HEK293 (cell line): ENCODE data around the gene FOXF2.

Experiments
- YY1 ChIP-seq: fragments of 450-650 bp; formaldehyde crosslinking; IDR thresholded peaks from 2 replicates; pipeline ENCODE4 v1.5.1; 2018; ENCODE audit warnings: missing biosample characterization, missing genetic modification characterization
- ZNF529 ChIP-seq: fragments of 450-650 bp; formaldehyde crosslinking; IDR thresholded peaks from 2 replicates; pipeline ENCODE4 v1.5.1; 2017; ENCODE audit warnings: missing genetic modification characterization, missing biosample characterization; ENCODE audit not compliant: insufficient replicate concordance
- ZSCAN16 ChIP-seq: fragments of 450-650 bp; formaldehyde crosslinking; IDR thresholded peaks from 2 replicates; pipeline ENCODE4 v1.5.1; 2016; ENCODE audit warnings: missing biosample characterization, missing genetic modification characterization
- TF ChIP-seq, protein P1 (sequence below): fragments of 450-650 bp; formaldehyde crosslinking; IDR thresholded peaks from 2 replicates; pipeline ENCODE4 v1.5.1; 2016; ENCODE audit warnings: missing biosample characterization, missing genetic modification characterization
- TF ChIP-seq, protein P2 (sequence below): fragments of 450-650 bp; formaldehyde crosslinking; conservative IDR thresholded peaks from 2 replicates; pipeline ENCODE4 v1.5.1; 2016; ENCODE audit warnings: low read depth, missing biosample characterization, missing genetic modification characterization
- TF ChIP-seq, protein P3 (sequence below): fragments of 450-650 bp; formaldehyde crosslinking; IDR thresholded peaks from 2 replicates; pipeline ENCODE4 v1.5.1; 2016; ENCODE audit warnings: missing biosample characterization, missing genetic modification characterization

DNA sequence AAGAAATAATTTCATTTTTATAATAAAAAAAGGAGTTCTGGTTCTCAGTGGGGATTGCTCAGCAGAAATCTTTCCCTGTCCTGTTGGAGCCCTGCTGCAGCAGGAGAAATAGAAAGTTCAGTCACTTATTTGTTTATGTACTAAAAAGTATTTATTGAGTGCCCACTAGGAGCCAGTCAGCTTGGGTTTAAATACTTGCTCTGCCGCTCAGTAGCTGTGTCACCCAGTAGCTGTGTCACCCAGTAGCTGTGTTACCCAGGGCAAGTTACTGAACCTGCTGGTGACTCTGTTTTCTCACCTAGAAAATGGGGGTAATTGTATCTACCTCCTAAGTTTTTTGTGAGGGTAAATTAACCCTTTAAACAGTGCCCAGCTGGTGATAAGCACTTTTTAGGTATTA lies 32.9 kb downstream of the FOXF2 start:
- TF ChIP-seq ZNF529 (tag by site-specific recombination), result no peak
- TF ChIP-seq, protein P1, sequence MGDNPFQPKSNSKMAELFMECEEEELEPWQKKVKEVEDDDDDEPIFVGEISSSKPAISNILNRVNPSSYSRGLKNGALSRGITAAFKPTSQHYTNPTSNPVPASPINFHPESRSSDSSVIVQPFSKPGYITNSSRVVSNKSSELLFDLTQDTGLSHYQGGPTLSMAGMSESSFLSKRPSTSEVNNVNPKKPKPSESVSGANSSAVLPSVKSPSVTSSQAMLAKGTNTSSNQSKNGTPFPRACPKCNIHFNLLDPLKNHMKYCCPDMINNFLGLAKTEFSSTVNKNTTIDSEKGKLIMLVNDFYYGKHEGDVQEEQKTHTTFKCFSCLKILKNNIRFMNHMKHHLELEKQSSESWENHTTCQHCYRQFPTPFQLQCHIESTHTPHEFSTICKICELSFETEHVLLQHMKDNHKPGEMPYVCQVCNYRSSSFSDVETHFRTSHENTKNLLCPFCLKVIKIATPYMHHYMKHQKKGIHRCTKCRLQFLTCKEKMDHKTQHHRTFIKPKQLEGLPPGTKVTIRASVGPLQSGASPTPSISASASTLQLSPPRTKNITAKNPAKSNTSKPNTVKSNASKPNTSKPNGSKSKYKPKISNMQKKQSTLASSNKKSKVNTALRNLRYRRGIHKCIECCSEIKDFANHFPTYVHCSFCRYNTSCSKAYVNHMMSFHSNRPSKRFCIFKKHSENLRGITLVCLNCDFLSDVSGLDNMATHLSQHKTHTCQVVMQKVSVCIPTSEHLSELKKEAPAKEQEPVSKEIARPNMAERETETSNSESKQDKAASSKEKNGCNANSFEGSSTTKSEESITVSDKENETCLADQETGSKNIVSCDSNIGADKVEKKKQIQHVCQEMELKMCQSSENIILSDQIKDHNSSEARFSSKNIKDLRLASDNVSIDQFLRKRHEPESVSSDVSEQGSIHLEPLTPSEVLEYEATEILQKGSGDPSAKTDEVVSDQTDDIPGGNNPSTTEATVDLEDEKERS (tag by site-specific recombination), result no peak
- TF ChIP-seq, protein P2, sequence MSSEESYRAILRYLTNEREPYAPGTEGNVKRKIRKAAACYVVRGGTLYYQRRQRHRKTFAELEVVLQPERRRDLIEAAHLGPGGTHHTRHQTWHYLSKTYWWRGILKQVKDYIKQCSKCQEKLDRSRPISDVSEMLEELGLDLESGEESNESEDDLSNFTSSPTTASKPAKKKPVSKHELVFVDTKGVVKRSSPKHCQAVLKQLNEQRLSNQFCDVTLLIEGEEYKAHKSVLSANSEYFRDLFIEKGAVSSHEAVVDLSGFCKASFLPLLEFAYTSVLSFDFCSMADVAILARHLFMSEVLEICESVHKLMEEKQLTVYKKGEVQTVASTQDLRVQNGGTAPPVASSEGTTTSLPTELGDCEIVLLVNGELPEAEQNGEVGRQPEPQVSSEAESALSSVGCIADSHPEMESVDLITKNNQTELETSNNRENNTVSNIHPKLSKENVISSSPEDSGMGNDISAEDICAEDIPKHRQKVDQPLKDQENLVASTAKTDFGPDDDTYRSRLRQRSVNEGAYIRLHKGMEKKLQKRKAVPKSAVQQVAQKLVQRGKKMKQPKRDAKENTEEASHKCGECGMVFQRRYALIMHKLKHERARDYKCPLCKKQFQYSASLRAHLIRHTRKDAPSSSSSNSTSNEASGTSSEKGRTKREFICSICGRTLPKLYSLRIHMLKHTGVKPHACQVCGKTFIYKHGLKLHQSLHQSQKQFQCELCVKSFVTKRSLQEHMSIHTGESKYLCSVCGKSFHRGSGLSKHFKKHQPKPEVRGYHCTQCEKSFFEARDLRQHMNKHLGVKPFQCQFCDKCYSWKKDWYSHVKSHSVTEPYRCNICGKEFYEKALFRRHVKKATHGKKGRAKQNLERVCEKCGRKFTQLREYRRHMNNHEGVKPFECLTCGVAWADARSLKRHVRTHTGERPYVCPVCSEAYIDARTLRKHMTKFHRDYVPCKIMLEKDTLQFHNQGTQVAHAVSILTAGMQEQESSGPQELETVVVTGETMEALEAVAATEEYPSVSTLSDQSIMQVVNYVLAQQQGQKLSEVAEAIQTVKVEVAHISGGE, result no peak
- TF ChIP-seq, protein P3, sequence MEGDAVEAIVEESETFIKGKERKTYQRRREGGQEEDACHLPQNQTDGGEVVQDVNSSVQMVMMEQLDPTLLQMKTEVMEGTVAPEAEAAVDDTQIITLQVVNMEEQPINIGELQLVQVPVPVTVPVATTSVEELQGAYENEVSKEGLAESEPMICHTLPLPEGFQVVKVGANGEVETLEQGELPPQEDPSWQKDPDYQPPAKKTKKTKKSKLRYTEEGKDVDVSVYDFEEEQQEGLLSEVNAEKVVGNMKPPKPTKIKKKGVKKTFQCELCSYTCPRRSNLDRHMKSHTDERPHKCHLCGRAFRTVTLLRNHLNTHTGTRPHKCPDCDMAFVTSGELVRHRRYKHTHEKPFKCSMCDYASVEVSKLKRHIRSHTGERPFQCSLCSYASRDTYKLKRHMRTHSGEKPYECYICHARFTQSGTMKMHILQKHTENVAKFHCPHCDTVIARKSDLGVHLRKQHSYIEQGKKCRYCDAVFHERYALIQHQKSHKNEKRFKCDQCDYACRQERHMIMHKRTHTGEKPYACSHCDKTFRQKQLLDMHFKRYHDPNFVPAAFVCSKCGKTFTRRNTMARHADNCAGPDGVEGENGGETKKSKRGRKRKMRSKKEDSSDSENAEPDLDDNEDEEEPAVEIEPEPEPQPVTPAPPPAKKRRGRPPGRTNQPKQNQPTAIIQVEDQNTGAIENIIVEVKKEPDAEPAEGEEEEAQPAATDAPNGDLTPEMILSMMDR, result no peak
- no peak for TF ChIP-seq ZSCAN16 (tag by site-specific recombination)
- TF ChIP-seq YY1, result no peak
